Measurements from ENCODE around the gene TBX1. TPM values are rescaled to one million over a fixed set of nuclear protein-coding genes. Genes with fewer than 3 reads are reported as not detected.

The TBX1 gene
- total RNA-seq, 1 experiment from 2014 or later: 0.74 TPM

- Histone ChIP-seq H3K4me2 (no peak overlapping the region), H3K9me2 (ENCODE audit: insufficient read depth) (no peaks in the 10 kb centered on the region), H3K27me3 (ENCODE audit: insufficient read depth, low read depth) (0 out of 2 replicates have a peak, but pooled peaks cover 3% of the 10 kb centered on the region), H3K9me3 (ENCODE audit: insufficient read depth, low read depth) (no peaks in the 10 kb centered on the region), H3K36me3 (ENCODE audit: low read depth) (no peaks in the 10 kb centered on the region), H3K27ac (no peak overlapping the region), H4K20me1 (ENCODE audit: insufficient read depth) (no peaks in the 10 kb centered on the region), H3K4me3 (no peak overlapping the region), H2AFZ (no peak overlapping the region), H3K4me1 (replicated peaks; ENCODE audit: insufficient read depth) (no peaks in the 10 kb centered on the region), H3K79me2 (ENCODE audit: low read depth) (no peaks in the 10 kb centered on the region), H3F3A (ENCODE audit: insufficient read depth, low read depth) (no peaks in the 10 kb centered on the region)
- DNase-seq: no peak
- POLR2A ChIA-PET (ENCODE audit: unreplicated experiment): no interaction called here
- TF ChIP-seq CTCF (conservative IDR thresholded peaks at IDR 0.05) (no peak), EZH2 (IDR thresholded peaks at IDR 0.05; ENCODE audit: low read depth) (no peak)
- intact Hi-C loops (cut with micrococcal nuclease; ENCODE audit: unreplicated experiment): no loop called here
- no TSS peak for BruUV-seq (replicated peaks)
- CTCF ChIA-PET: no interaction called here
These were observed 40.3 kb upstream of the TBX1 start for GRCh38 chr22:19720150-19720827.

- H2AFZ ChIP-seq: no peak overlapping the region
- H3K9me2 ChIP-seq (ENCODE audit: insufficient read depth): no peaks in the 10 kb centered on the region
- ChIA-PET POLR2A (ENCODE audit: unreplicated experiment) (no interaction called here), CTCF (no interaction called here)
- intact Hi-C loops (cut with micrococcal nuclease; ENCODE audit: unreplicated experiment): no loop called here
- H3K79me2 ChIP-seq (ENCODE audit: low read depth): no peaks in the 10 kb centered on the region
- BruUV-seq (replicated peaks): no TSS peak
- H3K4me3 ChIP-seq: no peak overlapping the region
- no peaks in the 10 kb centered on the region for H3K36me3 ChIP-seq (ENCODE audit: low read depth)
- H3K4me2 ChIP-seq: no peak overlapping the region
- TF ChIP-seq EZH2 (IDR thresholded peaks at IDR 0.05; ENCODE audit: low read depth): no peak
- TF ChIP-seq CTCF (conservative IDR thresholded peaks at IDR 0.05): no peak
- DNase-seq: no peak
- H3K27ac ChIP-seq: no peak overlapping the region
- no peaks in the 10 kb centered on the region for H3F3A ChIP-seq (ENCODE audit: insufficient read depth, low read depth)
- no peaks in the 10 kb centered on the region for H3K9me3 ChIP-seq (ENCODE audit: insufficient read depth, low read depth)
- H3K27me3 ChIP-seq (ENCODE audit: insufficient read depth, low read depth): 0 out of 2 replicates have a peak, but pooled peaks cover 3% of the 10 kb centered on the region
- no peaks in the 10 kb centered on the region for H3K4me1 ChIP-seq (replicated peaks; ENCODE audit: insufficient read depth)
- no peaks in the 10 kb centered on the region for H4K20me1 ChIP-seq (ENCODE audit: insufficient read depth)
These were observed 39.6 kb upstream of the TBX1 start for GRCh38 chr22:19720999-19721329.

- Histone ChIP-seq H3K4me1 (replicated peaks; ENCODE audit: insufficient read depth) (no peaks in the 10 kb centered on the region), H3K9me3 (ENCODE audit: insufficient read depth, low read depth) (no peaks in the 10 kb centered on the region), H3K36me3 (ENCODE audit: low read depth) (no peaks in the 10 kb centered on the region), H3K9me2 (ENCODE audit: insufficient read depth) (no peaks in the 10 kb centered on the region), H4K20me1 (ENCODE audit: insufficient read depth) (no peaks in the 10 kb centered on the region), H2AFZ (no peak overlapping the region), H3K4me2 (no peak overlapping the region), H3F3A (ENCODE audit: insufficient read depth, low read depth) (no peaks in the 10 kb centered on the region), H3K79me2 (ENCODE audit: low read depth) (no peaks in the 10 kb centered on the region), H3K27ac (no peak overlapping the region), H3K27me3 (ENCODE audit: insufficient read depth, low read depth) (0 out of 2 replicates have a peak, but pooled peaks cover 3% of the 10 kb centered on the region), H3K4me3 (no peak overlapping the region)
- BruUV-seq (replicated peaks): no TSS peak
- ChIA-PET POLR2A (ENCODE audit: unreplicated experiment) (no interaction called here), CTCF (no interaction called here)
- TF ChIP-seq CTCF (conservative IDR thresholded peaks at IDR 0.05) (no peak), EZH2 (IDR thresholded peaks at IDR 0.05; ENCODE audit: low read depth) (no peak)
- no peak for DNase-seq
- intact Hi-C loops (cut with micrococcal nuclease; ENCODE audit: unreplicated experiment): no loop called here
These were observed 39.0 kb upstream of the TBX1 start for GRCh38 chr22:19721330-19722177.
